T follicular helper cell (primary cell): Measurements from ENCODE around the gene RBCK1.
"Not testable (repeated sequence)": the region's sequence is repeated elsewhere in the genome, so short reads cannot be mapped to it uniquely, and the experiment has no call there.

Experiments used
- DNase-seq: peaks from one replicate; pipeline ENCODE4 v3.0.0-alpha.2; 2020; ENCODE audit warnings: low read depth

The RBCK1 gene

DNA sequence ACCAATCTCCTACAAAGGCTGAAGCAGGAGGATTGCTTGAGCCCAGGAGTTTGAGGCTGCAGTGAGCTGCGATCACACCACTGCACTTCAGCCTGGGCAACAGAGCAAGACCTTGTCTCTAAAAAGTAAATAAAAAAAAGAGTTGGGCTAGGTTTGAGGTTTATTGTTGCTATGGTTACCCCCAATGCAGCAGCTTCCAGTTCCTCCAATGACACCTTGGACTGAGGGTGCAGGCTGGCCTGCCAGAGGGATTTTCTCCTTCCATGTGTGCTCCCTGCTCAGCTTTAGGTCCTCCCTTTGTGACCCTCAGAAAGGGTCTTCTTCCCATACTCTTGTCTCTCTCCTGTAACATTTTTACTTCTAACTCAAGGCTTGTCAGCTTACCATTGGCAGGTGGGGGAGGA lies 64.8 kb downstream of the RBCK1 start:
- DNase-seq, result no peak

- no peak for DNase-seq
Observed at GRCh38 chr20:474581-474980, 66.5 kb downstream of the RBCK1 start.

GRCh38 chr20:475463-476357 lies 67.6 kb downstream of the RBCK1 start:
- no peak for DNase-seq

GRCh38 chr20:476561-477249 lies 68.6 kb downstream of the RBCK1 start:
- DNase-seq, result not testable (repeated sequence)

- DNase-seq, result no peak
Observed at GRCh38 chr20:478010-478948, 70.2 kb downstream of the RBCK1 start.

DNA sequence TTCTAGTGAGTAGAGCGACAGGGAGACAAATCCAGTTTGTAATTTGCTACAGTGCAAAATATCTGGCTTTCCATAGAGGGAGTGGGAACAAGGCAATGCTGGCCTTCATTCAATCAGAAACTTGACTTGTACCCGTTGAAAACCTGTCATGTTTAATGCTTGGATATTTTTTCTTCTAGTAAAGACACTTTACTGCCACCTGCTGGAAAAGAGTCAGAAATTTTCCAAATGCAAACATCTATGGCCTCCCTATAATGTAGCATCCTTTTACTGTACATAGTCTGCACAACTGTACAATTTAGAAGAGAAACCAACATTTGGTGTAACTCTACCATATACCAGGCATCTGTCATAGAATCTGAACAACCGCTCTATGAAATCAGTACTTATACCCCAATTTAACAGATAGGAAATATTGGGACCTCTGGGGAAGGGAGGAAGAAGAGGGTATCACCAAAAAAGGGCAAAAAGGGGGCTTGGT lies 70.9 kb downstream of the RBCK1 start:
- no peak for DNase-seq

- no peak for DNase-seq
Observed at GRCh38 chr20:479487-479886, 71.4 kb downstream of the RBCK1 start.

GRCh38 chr20:480044-480443 lies 71.9 kb downstream of the RBCK1 start:
- no peak for DNase-seq

- no peak for DNase-seq
Observed at GRCh38 chr20:481167-481566, 73.1 kb downstream of the RBCK1 start.
